Pons (tissue), 1 donor: ENCODE measurements around the gene APOD.

Source experiments
- DNase-seq: peaks from one replicate; pipeline ENCODE4 v3.0.0-alpha.2; 2016; ENCODE audit warnings: low spot score

The APOD gene

GRCh38 chr3:195553268-195553667 is 30.5 kb downstream of the APOD start:
- DNase-seq, result no peak

- DNase-seq, result no peak
Observed at GRCh38 chr3:195551381-195551978, 32.3 kb downstream of the APOD start.

GRCh38 chr3:195550723-195551122 is 33.0 kb downstream of the APOD start:
- DNase-seq, result no peak

GRCh38 chr3:195549931-195550519 is 33.7 kb downstream of the APOD start:
- DNase-seq, result no peak

- DNase-seq, result no peak
Observed at GRCh38 chr3:195548987-195549386, 34.8 kb downstream of the APOD start.

GRCh38 chr3:195548501-195548900 is 35.2 kb downstream of the APOD start:
- DNase-seq, result no peak

GRCh38 chr3:195548006-195548405 is 35.7 kb downstream of the APOD start:
- no peak for DNase-seq

GRCh38 chr3:195546130-195546560 is 37.6 kb downstream of the APOD start:
- no peak for DNase-seq

- no peak for DNase-seq
Observed at GRCh38 chr3:195544634-195545033, 39.1 kb downstream of the APOD start.

- no peak for DNase-seq
Observed at GRCh38 chr3:195544230-195544536, 39.6 kb downstream of the APOD start.

- peak; percentile 17 for DNase-seq
Observed at GRCh38 chr3:195543500-195544229, 40.1 kb downstream of the APOD start.

GRCh38 chr3:195542698-195543499 is 40.8 kb downstream of the APOD start, which contains the start of gene PPP1R2:
TSS of gene PPP1R2 (minus strand) at chr3:195543325. CDS start at chr3:195543025, 300 bp downstream.
- peak; percentile 88 for DNase-seq

- DNase-seq, result peak; percentile 59
Observed at GRCh38 chr3:195542316-195542697, 41.4 kb downstream of the APOD start.

- DNase-seq, result no peak
Observed at GRCh38 chr3:195540511-195540910, 43.2 kb downstream of the APOD start.

- no peak for DNase-seq
Observed at GRCh38 chr3:195540027-195540426, 43.7 kb downstream of the APOD start.

- DNase-seq, result no peak
Observed at GRCh38 chr3:195539479-195539878, 44.3 kb downstream of the APOD start.

- no peak for DNase-seq
Observed at GRCh38 chr3:195537995-195538394, 45.7 kb downstream of the APOD start.

GRCh38 chr3:195535293-195535692 is 48.4 kb downstream of the APOD start:
- no peak for DNase-seq

- DNase-seq, result no peak
Observed at GRCh38 chr3:195532834-195533233, 50.9 kb downstream of the APOD start.

GRCh38 chr3:195532345-195532744 is 51.4 kb downstream of the APOD start:
- DNase-seq, result no peak

GRCh38 chr3:195531683-195532082 is 52.1 kb downstream of the APOD start:
- DNase-seq, result no peak

GRCh38 chr3:195526492-195526891 is 57.2 kb downstream of the APOD start:
- DNase-seq, result no peak
